Measurements from ENCODE around the gene CCR4. TPM values are rescaled to one million over a fixed set of nuclear protein-coding genes. Genes with fewer than 3 reads are reported as not detected.
"Not testable (repeated sequence)": the region's sequence is repeated elsewhere in the genome, so short reads cannot be mapped to it uniquely, and the experiment has no call there.

Gene CCR4
- total RNA-seq, 1 experiment from 2014 or later = not detected

DNA sequence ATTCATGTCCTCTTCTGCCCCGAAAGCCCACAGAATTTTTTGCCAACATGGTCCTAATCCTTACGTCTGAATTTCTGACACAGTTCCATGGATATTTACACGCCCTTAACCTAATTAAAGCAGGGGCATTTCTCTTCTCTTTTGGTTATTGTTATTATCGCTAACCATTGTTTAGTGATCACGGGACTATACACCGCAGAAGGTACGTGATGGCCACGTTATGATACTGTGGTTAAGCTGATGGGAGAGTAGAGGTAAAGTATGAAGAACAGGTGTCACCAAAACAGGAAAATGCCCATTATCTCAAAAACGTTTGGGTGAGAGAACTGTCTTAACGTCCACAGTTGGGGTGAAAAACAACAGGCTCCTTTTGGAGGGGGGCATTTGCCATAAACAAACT lies 26.4 kb downstream of the CCR4 start:
- CTCF ChIA-PET = no interaction called here
- no peaks in the 10 kb centered on the region for H3K4me1 ChIP-seq
- intact Hi-C loops (cut with micrococcal nuclease; ENCODE audit: unreplicated experiment) = no loop called here
- H3K4me3 ChIP-seq (ENCODE audit: low read depth, low read length) = no peak overlapping the region
- Mint-ChIP-seq H3K36me3 (ENCODE audit: insufficient read depth, unreplicated experiment) (no peaks in the 10 kb centered on the region), H3K27ac (ENCODE audit: unreplicated experiment) (no peak overlapping the region), H3K4me3 (ENCODE audit: unreplicated experiment) (no peak overlapping the region), H3K27me3 (ENCODE audit: insufficient read depth, unreplicated experiment) (no peaks in the 10 kb centered on the region), H3K9me3 (ENCODE audit: unreplicated experiment) (peaks cover 4% of the 10 kb centered on the region), H3K4me1 (ENCODE audit: low read depth, unreplicated experiment) (no peaks in the 10 kb centered on the region)
- no peak for DNase-seq
- TF ChIP-seq, protein P1, sequence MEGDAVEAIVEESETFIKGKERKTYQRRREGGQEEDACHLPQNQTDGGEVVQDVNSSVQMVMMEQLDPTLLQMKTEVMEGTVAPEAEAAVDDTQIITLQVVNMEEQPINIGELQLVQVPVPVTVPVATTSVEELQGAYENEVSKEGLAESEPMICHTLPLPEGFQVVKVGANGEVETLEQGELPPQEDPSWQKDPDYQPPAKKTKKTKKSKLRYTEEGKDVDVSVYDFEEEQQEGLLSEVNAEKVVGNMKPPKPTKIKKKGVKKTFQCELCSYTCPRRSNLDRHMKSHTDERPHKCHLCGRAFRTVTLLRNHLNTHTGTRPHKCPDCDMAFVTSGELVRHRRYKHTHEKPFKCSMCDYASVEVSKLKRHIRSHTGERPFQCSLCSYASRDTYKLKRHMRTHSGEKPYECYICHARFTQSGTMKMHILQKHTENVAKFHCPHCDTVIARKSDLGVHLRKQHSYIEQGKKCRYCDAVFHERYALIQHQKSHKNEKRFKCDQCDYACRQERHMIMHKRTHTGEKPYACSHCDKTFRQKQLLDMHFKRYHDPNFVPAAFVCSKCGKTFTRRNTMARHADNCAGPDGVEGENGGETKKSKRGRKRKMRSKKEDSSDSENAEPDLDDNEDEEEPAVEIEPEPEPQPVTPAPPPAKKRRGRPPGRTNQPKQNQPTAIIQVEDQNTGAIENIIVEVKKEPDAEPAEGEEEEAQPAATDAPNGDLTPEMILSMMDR (IDR thresholded peaks at IDR 0.05; ENCODE audit: insufficient read depth in 1 of 2, low read depth in 1 of 2, low read length in 1 of 2, severe bottlenecking in 1 of 2, unreplicated experiment in 1 of 2) = no peak
- POLR2A ChIA-PET = no interaction called here
- H3K36me3 ChIP-seq (ENCODE audit: control insufficient read depth, insufficient read depth, low read length) = no peaks in the 10 kb centered on the region
- H3K27me3 ChIP-seq (replicated peaks; ENCODE audit: control insufficient read depth, insufficient read depth, low read length) = no peaks in the 10 kb centered on the region
- H3K9me3 ChIP-seq = no peaks in the 10 kb centered on the region
- BruUV-seq (replicated peaks) = no TSS peak

- no peak overlapping the region for H3K4me3 Mint-ChIP-seq (ENCODE audit: unreplicated experiment)
- BruUV-seq (replicated peaks) = no TSS peak
- ChIA-PET POLR2A (no interaction called here), CTCF (no interaction called here)
- no peak overlapping the region for H3K27ac Mint-ChIP-seq (ENCODE audit: unreplicated experiment)
- H3K36me3 ChIP-seq (ENCODE audit: control insufficient read depth, insufficient read depth, low read length) = no peaks in the 10 kb centered on the region
- no peaks in the 10 kb centered on the region for H3K9me3 ChIP-seq
- no peaks in the 10 kb centered on the region for H3K4me1 Mint-ChIP-seq (ENCODE audit: low read depth, unreplicated experiment)
- no peaks in the 10 kb centered on the region for H3K36me3 Mint-ChIP-seq (ENCODE audit: insufficient read depth, unreplicated experiment)
- no peak overlapping the region for H3K4me3 ChIP-seq (ENCODE audit: low read depth, low read length)
- peaks cover 9% of the 10 kb centered on the region for H3K9me3 Mint-ChIP-seq (ENCODE audit: unreplicated experiment)
- no peaks in the 10 kb centered on the region for H3K4me1 ChIP-seq
- no peak for DNase-seq
- H3K27me3 ChIP-seq (replicated peaks; ENCODE audit: control insufficient read depth, insufficient read depth, low read length) = no peaks in the 10 kb centered on the region
- intact Hi-C loops (cut with micrococcal nuclease; ENCODE audit: unreplicated experiment) = no loop called here
- no peaks in the 10 kb centered on the region for H3K27me3 Mint-ChIP-seq (ENCODE audit: insufficient read depth, unreplicated experiment)
- TF ChIP-seq, protein P1 (IDR thresholded peaks at IDR 0.05; ENCODE audit: insufficient read depth in 1 of 2, low read depth in 1 of 2, low read length in 1 of 2, severe bottlenecking in 1 of 2, unreplicated experiment in 1 of 2) = no peak
Measured at GRCh38 chr3:32978331-32978730, 26.9 kb downstream of the CCR4 start.

- CTCF ChIA-PET = no interaction called here
- BruUV-seq (replicated peaks) = no TSS peak
Measured at GRCh38 chr3:32983124-32983523, 31.7 kb downstream of the CCR4 start.

GRCh38 chr3:32984918-32985317 lies 33.5 kb downstream of the CCR4 start:
- POLR2A ChIA-PET; DNase-seq; H3K27me3 ChIP-seq (replicated peaks; ENCODE audit: control insufficient read depth, insufficient read depth, low read length); H3K36me3 Mint-ChIP-seq (ENCODE audit: insufficient read depth, unreplicated experiment); H3K4me1 ChIP-seq; H3K27me3 Mint-ChIP-seq (ENCODE audit: insufficient read depth, unreplicated experiment); H3K4me1 Mint-ChIP-seq (ENCODE audit: low read depth, unreplicated experiment); H3K4me3 ChIP-seq (ENCODE audit: low read depth, low read length); H3K9me3 ChIP-seq; H3K36me3 ChIP-seq (ENCODE audit: control insufficient read depth, insufficient read depth, low read length); H3K4me3 Mint-ChIP-seq (ENCODE audit: unreplicated experiment); intact Hi-C loops (cut with micrococcal nuclease; ENCODE audit: unreplicated experiment); H3K27ac Mint-ChIP-seq (ENCODE audit: unreplicated experiment); BruUV-seq (replicated peaks): not testable (repeated sequence)
- CTCF ChIA-PET = interaction anchor here (0.6 kb wide), 1 partner anchor 595 kb away, joined by 4 read pairs; no protein-coding TSS in a partner anchor
- peaks cover 12% of the 10 kb centered on the region for H3K9me3 Mint-ChIP-seq (ENCODE audit: unreplicated experiment)

More at GRCh38 chr3:32983124-32983523, 31.7 kb downstream of the CCR4 start:
- H3K9me3 ChIP-seq = no peaks in the 10 kb centered on the region
- Mint-ChIP-seq H3K27ac (ENCODE audit: unreplicated experiment) (no peak overlapping the region), H3K9me3 (ENCODE audit: unreplicated experiment) (peaks cover 12% of the 10 kb centered on the region), H3K27me3 (ENCODE audit: insufficient read depth, unreplicated experiment) (no peaks in the 10 kb centered on the region), H3K4me1 (ENCODE audit: low read depth, unreplicated experiment) (no peaks in the 10 kb centered on the region), H3K4me3 (ENCODE audit: unreplicated experiment) (no peak overlapping the region), H3K36me3 (ENCODE audit: insufficient read depth, unreplicated experiment) (peaks cover 5% of the 10 kb centered on the region)
- H3K4me3 ChIP-seq (ENCODE audit: low read depth, low read length) = no peak overlapping the region
- POLR2A ChIA-PET = no interaction called here
- no peaks in the 10 kb centered on the region for H3K27me3 ChIP-seq (replicated peaks; ENCODE audit: control insufficient read depth, insufficient read depth, low read length)
- H3K36me3 ChIP-seq (ENCODE audit: control insufficient read depth, insufficient read depth, low read length) = no peaks in the 10 kb centered on the region
- DNase-seq = no peak
- intact Hi-C loops (cut with micrococcal nuclease; ENCODE audit: unreplicated experiment) = no loop called here
- TF ChIP-seq, protein P1 (IDR thresholded peaks at IDR 0.05; ENCODE audit: insufficient read depth in 1 of 2, low read depth in 1 of 2, low read length in 1 of 2, severe bottlenecking in 1 of 2, unreplicated experiment in 1 of 2) = no peak
- H3K4me1 ChIP-seq = no peaks in the 10 kb centered on the region
